Brain pericyte (primary cell): ENCODE measurements around the gene PPP2R2D.
A peak's percentile ranks its signal among the peaks of the same experiment; 100 is the strongest.

Experiments used
- DNase-seq: peaks from one replicate; pipeline ENCODE4 v3.0.0-alpha.2; 2012; ENCODE audit warnings: low read depth, low spot score

Gene PPP2R2D

GRCh38 chr10:131900350-131901152, at the start of gene PPP2R2D:
Gene PPP2R2D, plus strand, starts transcription at chr10:131901008. Its CDS starts 141 bp downstream, at chr10:131901149.
- DNase-seq: peak; percentile 52

DNA sequence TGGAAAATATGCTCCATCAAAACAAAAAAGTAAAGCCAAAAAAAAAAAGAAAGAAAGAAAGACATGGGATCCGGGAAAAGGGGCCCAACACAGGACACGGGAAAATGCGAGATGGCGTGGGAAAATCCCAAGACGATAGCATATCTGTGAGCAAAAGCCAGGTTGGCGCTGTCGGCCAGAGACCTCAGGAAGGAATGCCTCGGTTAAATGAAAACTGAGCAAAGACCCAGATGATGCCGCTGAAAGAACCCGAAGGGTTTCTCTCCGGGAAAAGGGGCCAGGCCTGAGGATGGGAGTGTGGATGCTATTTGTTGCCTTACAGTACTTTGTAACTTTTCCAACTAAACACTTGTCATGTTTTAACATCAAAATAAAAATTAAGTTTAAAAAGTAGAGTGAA, 49.5 kb upstream of the PPP2R2D start:
- no peak for DNase-seq

DNA sequence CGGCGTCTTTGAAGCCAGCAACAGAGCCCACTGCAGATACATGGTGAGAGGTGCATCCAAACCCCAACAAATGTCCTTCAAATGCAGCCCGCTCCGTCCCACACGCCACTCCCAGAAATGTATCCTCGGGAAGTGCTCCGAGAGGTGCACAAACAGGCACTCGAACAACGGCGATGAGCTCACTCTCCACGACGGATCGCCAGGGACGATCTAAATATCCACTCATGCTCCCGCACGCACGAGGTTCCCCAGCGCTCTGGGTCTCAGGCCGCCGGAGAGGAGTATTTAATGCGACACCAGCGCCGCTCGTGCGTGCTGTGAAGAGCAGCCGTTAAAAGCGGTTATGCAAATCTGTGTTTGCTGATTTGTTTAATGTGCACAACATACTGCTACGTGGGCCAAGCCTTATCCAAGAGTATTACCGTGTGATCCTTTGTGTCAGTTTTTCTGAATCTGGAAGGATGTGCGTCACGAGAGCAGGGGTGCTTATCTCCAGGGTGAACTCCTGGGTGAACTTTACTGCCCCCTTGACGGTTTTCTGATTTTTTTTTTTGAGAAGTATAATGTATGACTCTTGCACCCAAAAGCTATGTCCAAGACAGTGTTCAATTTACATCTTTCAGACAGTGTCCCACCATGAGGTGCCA, 48.5 kb upstream of the PPP2R2D start:
- DNase-seq: no peak

- DNase-seq: no peak
Measured at GRCh38 chr10:131852823-131853609, 47.8 kb upstream of the PPP2R2D start.

GRCh38 chr10:131853610-131853964, 47.2 kb upstream of the PPP2R2D start:
- DNase-seq: no peak

DNA sequence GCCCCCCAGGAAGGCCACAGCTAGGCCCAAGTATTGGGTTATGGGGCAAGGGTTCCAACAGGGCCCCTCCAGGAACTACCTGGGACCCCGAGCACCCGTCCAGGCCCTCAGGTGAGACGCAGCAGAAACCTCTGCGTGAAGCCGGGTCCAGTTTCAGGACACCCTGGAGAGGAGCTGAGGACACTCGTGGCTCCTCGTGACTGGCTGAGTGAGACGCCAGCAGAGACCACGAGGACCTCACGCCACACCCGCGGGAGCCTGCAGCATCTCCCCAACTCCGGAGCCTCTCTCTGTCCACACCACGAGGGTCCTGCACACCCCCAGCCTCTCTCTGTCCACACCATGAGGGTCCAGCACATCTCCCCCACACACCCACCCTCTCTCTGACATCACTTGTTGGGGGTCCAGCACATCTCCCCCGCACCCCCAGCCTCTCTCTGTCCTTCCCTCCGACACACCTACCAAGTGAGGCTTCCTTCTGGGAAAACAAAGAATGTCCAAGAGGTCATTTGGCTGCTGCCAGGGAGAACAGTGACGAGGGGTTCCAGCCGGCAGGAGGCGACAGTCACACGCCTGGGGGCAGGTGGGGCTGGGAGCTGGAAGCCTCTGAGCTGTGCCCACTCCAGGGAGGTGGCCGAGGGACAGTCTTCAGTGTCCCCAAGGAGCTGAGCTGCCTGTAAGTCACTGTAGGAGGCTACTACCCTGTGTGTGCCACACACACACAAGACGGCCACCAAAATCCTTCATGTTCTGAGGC, 46.1 kb upstream of the PPP2R2D start:
- no peak for DNase-seq

DNA sequence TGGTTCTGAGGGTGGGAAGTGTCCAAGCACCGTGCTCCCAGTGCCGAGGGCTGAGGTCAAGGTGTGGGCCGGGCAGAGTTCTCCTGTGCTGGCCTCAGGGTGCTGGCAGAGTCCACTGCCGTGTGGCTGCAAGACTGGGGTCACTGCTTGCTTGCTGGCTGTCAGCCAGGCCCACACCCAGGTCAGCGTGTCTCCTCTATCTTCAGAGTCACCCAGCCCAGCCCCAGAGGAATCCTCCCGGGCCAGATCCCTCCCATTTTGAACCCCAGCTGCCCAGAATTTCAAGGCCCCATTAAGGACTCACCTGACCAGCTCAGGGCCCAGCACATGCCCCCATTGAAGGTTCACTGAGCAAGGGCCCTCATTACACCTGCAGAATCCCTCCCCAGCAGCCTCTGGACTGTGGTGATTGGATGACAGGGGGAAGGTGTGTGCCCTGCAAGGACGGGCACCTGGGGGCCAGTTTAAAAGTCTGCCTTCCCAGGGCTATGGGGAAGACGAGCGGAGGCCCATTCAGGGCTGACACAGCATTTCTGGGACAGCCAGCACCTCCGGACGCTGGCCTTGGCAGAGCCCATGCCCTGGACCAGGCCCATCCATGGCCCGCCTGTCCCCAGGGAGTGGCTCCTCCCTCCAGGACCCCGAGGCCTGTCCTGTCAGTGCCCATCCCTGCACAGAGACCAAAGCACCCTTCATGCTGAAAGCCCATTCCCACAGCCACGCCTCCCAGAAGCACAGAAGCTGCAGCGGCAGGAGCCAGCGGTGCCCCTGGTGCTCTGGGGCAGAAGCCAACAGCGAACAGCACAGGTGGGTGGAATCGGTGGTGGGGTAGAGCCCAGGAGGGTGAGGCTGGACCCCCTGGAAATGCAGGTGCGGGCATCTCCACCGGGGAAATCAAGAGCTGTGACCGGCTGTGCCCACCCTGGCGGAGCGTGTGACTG, 45.1 kb upstream of the PPP2R2D start:
- DNase-seq: no peak

- no peak for DNase-seq
Measured at GRCh38 chr10:131856441-131857094, 44.2 kb upstream of the PPP2R2D start.

GRCh38 chr10:131857156-131858117, 43.4 kb upstream of the PPP2R2D start:
- DNase-seq: no peak

DNA sequence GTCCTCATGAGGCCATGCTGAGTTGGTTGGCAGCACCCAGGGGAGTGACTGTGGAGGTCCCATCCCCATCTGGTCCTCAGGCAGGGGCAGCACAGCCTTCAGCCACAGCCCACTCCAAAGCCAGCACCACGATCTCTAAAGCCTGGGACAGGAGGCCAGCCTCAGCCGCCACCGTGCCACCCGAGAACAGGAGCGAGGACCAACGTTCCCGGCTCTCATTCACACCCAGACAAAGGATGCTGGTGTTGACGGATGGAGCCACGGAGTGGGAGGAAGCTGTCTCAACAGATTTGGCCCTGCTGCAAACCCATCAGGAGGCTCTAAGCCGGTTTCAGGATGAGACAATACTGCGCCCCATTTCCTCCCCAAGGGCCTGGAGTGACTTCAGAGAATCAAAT, 42.7 kb upstream of the PPP2R2D start:
- DNase-seq: no peak

GRCh38 chr10:131858583-131859340, 42.0 kb upstream of the PPP2R2D start:
- DNase-seq: no peak

GRCh38 chr10:131859341-131860020, 41.3 kb upstream of the PPP2R2D start:
- DNase-seq: no peak

GRCh38 chr10:131860311-131860710, 40.5 kb upstream of the PPP2R2D start:
- no peak for DNase-seq

DNA sequence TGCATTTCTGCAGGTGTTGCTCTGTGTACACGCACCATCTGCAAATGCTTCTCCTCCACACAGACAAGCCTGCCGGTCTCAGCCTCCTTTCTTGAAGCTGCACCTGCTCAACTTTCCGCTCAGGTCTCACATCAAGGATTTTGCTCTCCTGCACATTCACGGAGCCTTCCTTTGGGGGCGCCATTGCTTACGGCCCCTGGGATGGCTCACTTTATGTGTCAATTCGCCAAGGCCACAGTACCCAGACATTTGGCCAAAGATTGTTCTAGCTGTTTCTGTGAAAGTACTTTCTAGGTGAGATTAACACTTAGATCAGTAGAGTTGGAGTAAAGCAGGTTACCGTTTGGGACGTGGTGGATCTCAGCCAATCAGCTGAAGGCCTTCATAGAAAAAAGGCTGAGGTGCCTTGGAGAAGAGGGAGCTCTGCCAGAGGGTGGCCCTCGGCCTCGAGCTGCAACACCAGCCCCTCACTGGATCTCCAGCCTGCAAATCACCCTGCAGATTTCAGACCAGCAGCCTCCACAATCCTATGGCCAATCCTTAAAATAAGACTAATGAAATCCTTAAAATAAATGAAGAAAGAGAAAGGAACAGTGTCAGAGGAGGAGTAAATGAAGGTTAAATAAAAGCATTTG, 39.9 kb upstream of the PPP2R2D start:
- DNase-seq: no peak

- no peak for DNase-seq
Measured at GRCh38 chr10:131862548-131862947, 38.3 kb upstream of the PPP2R2D start.

GRCh38 chr10:131865223-131865917, 35.4 kb upstream of the PPP2R2D start:
- no peak for DNase-seq
